ACHN (cell line): Measurements from ENCODE around the gene KCTD15.

ENCODE experiments used
- DNase-seq: peaks from one replicate; pipeline ENCODE4 v3.0.0-alpha.2; 2015
- in situ Hi-C: cut with HindIII; loops from 2 replicates; pipeline ENCODE4 v1.10.0; 2017; ENCODE audit warnings: low sequenced_read_pairs, low pct_ligation_motif_present, low pct_unique_long_range_greater_than_20kb

KCTD15 gene

DNA sequence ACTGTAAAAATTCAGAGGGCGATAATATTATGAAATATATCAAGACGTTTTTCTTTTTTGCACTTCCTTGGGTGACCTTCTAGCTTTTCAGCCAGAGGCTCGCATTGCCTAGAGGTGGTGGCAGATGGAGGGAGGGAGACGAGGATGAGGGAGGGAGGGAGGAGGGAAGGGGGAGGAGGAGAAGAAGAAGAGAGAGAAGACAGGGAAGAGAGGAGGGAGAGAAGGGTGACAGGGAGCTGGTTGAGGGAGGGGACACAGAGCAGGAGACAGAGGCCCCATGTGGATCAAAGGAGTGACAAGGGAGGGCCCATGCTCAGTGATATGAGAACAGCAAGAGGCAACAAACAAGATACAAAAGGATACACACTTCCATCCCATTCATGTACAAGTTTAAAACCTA is 8.0 kb upstream of the KCTD15 start:
- DNase-seq, result no peak
- in situ Hi-C loops, result no loop called here

DNA sequence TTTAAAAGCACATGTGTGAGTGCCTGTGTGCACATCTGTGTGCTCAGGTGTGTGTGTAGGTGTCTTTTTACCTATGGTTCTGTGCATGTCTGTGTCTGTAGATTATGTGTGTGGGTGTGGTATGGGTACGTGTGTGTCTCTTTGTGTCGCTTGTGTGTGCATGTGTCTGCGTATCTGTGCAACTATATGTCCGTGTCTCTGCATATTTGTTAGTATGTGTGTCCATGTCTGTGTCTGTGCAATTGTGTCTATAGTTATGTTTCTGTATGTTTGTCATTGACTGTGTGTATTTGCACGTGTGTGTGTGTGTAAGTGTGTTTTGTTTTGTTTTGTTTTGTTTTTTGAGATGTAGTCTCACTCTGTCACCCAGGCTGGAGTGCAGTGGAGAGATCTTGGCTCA is 7.3 kb upstream of the KCTD15 start:
- in situ Hi-C loops, result no loop called here
- DNase-seq, result no peak

DNA sequence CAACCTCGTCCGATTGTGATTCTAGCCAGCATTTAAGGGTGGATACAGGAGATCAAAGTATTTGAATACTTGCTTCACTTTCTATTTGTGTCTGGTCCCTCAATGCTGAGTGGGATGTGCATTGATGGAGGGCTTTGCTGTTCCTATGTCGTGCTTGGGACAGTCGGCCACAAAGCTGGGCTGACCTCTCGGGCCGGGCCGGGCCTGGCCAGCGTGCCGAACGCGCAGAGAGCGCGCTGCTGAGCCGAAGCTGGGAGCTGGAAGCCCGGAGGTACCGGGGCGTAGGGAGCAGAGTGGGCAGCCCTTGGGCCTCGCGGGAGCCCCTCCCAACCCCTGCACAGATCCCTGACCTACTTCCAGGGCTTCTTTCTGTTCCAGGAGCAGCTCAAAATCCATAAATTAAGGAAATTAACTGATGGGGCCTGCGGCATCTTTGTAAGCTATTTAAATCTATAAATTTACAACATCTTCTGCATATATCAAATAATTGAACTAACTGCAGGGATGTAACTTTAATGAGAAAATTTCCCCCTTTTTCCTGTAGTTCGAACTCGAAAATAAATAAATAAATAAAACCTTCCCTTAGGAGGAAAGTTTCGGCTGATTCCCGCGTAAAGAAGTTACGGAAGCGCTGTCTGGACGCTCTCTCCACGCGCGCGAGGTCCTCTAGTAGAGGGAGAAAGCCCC is 1.8 kb upstream of the KCTD15 start:
- in situ Hi-C loops, result no loop called here
- DNase-seq, result no peak

DNA sequence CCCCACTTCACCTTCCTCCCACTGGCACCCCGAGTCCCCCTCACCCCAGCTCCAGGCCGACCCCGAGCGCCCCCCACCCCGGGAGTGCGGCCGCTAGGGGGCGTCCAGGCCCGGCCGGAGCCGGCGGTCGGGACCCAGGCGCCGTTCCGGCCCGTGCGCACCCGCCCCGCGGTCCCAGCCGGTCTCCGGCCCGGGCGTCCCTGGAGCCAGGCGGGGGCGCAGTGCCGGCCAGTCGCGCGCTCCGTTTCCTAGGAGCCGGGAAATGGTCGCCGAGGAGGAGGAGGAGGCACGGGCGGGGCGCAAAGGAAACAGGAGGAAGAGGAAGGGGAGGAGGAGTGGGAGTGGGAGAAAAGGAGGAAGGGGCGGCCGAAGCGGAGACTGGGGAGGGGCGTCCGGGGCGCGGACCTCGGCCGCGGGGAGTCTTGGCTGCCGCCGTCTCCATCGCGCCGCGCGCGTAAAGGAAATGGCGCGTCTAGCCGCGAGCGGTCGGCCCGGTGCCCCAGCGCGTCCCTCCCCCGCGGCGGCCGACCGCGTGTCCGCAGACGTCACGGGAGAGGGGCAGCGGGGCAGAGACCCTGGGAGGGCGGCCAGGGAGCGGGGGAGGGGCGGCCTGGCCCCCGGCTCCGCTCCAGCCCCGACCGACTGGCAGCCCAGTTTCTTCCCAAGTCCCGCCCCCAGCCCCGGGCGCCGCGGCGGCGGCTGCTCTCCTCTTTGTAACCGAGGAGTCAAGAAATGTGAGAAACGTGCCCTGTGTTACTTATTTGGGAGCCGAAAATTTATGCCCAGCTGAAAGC is 1.1 kb upstream of the KCTD15 start:
- in situ Hi-C loops, result no loop called here
- DNase-seq, result peak; percentile 78

DNA sequence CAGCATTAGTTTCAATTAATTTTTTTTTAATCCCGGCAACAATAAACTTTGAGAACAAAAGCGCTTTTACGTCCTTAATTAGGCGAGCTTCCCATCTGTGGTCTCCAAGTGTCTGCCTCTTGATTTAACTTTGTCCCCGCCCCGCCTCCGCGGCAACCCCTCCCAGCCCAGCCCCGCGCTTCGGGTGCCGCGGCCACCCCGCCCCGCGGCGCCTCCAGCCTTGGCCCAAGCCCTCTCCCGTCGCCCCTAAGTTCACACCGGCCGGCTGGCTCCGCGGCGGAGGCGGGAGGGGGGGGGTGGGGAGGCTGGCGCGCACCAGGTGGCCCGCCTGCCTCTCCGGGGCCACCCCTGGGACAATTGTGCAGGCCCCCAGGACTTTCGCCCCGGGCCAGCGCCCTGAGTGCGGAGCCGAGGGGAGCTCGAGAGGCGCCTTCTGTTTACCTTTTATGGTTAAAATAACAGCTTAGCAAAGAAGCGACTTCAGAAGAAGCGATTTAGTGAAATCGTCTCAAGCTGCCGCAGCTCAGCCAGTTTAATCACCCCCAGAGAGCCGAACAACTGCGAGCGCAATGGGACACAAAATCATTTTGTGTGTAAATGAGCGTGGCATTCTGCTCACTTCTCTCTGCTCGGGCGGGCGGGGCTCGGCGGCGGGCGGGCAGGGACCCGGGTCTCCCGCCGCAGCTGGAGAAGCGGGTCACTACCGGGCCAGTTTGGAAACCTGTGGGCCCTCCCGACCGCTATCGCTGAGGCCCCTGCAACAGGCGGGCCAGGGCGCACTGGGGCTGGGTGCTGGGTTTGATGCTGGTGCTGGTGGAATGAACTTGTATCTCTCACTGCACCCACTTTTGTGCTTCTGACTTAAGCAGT is 1.4 kb downstream of the KCTD15 start:
- DNase-seq, result no peak
- in situ Hi-C loops, result no loop called here

DNA sequence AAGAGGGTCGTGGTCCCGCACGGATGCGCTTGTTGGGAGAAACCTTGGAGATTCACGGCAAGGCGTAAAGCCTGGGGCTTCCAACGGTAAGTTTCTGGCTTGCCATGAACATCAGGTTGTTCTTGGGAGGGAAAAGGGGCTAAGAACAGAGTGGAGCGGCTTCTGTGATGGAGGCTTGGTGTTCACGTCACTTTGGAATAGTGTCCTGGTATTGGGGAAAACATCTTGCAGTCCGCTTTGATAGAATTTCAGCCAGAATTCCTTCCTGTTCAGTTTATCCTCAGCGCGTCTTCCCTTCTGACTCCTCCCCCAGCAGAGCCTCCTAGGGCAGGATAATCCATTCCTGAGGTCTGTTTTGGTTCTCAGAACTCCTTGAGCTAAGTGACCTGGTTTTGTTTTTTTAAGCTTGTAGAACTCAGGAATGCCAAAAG is 2.0 kb downstream of the KCTD15 start:
- DNase-seq, result no peak
- in situ Hi-C loops, result no loop called here

DNA sequence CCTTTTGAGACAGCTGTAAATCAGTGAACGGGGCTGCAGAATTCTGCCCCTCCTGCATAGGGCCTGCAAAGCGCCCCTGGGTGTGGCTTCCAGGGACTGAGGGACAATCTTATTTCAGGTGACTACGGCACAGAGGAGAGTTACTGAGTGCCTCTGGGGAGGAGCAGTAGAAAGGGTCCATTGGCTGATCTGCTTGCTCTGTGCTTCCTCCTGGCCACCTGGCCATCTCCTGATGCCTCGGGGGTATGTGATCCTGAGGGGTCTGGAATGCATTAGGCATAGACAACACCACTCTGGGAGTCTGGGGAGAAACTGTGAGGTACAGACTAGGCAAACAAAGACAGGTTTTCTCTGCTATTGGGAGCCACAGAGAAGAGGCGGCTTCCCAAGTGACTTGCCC is 2.8 kb downstream of the KCTD15 start:
- in situ Hi-C loops, result no loop called here
- DNase-seq, result no peak

DNA sequence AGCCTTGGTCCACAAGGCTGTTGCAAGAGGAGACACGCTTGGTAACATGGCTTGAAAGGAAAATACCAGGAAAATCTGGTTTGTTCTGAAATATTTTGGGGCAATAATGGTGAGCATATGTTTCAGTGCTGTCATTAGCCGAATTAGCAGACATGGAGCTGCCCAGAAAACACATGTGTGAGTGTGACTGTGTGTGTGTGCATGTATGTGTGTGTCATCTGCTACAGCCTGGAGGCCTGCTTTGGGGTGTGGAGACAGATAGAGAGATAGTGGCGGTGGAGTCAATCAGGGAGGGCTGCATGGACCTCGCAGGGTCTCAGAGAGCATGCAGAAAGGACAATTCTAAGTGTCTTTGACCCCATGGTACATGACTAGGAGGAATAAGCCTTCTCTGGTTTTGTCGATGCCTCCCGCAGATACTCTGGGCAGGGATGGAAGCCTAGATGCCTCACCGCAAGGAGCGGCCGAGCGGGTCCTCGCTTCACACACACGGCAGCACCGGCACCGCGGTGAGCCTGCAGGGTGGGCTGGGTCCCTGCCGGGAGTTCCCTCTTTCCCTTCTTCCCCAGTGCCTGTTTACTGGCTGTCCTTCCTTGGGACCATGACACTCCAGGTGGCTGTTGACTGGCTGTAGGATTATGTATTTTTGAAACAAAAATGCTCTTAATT is 3.5 kb downstream of the KCTD15 start:
- in situ Hi-C loops, result no loop called here
- no peak for DNase-seq

DNA sequence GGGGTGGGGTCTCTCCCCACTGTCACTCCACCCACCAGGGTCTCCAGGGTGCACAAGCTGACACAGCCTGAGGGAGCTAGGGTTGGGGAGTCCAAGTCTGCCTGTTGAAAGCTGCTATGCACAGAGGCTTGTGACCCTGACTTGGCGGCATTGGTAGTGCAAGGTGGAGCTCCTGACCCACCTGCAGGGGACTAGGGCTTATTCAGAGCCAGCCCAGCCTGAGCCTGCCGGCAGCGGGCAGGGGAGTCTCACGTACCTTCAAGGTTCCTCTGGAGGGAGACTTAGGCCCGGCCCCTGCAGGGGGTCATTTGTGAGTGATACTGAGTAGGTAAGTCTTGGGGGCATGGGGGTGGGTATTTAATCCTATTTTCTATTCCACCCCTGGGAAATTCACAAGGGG is 4.7 kb downstream of the KCTD15 start:
- DNase-seq, result no peak
- in situ Hi-C loops, result no loop called here

DNA sequence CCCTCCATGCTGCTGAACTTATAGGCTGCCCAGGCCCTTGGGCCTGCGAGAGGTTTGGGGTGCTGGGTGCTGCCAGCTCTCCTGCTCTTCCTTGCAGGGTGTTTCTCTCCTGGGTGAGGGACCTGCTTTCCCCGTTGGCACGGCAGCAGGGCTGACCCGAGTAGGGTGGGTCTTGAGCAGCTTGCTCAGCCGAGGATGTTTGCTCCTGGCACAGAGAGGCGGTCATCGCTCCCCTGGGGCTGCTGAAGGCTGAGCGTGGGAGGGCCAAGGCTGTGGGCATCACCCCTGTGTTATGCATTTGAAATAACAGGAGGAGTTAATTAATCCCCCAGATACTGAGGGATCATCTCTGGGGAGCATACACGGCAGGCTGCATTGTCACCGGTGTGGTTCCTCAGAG is 5.3 kb downstream of the KCTD15 start:
- in situ Hi-C loops, result no loop called here
- no peak for DNase-seq

DNA sequence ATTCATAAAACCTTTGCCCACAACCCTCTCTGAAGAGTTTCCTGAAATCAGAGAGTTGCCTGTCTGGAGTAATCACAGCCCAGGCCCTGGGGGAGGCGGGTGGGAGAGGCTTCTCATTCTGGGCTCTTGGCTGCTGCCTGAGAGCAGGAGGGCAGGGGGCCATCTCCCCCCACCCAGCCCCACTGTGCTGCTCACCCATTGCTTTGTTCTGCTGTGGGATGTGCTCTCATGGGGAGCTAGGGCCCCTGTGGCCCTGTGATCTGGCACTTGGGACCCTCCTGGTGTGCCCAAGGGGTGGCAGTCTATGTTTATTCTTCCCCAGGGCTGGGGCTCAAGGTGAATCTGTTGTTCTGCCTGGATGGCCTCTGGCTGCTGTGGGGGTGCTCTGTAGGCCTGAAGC is 6.1 kb downstream of the KCTD15 start:
- in situ Hi-C loops, result no loop called here
- DNase-seq, result no peak

DNA sequence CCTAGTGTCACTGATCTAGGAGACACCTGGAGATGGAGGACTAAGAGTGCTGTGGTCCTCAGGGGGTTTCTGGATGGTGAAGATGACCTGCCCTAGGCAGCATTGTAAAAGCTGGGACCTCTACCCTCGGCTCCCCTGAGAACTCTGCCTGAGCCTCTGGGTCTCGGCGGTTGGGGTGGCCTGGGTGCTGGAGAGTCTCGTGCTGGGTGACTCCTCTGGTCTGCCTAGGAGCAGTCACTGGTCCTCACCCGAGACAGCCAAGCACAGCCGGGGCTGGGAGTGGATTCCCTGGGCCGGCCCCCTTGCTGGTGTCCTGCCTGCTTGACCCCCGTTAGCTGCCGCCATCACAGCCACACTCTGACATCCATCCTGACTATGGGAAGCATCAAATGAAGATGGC is 6.7 kb downstream of the KCTD15 start:
- in situ Hi-C loops, result no loop called here
- no peak for DNase-seq

DNA sequence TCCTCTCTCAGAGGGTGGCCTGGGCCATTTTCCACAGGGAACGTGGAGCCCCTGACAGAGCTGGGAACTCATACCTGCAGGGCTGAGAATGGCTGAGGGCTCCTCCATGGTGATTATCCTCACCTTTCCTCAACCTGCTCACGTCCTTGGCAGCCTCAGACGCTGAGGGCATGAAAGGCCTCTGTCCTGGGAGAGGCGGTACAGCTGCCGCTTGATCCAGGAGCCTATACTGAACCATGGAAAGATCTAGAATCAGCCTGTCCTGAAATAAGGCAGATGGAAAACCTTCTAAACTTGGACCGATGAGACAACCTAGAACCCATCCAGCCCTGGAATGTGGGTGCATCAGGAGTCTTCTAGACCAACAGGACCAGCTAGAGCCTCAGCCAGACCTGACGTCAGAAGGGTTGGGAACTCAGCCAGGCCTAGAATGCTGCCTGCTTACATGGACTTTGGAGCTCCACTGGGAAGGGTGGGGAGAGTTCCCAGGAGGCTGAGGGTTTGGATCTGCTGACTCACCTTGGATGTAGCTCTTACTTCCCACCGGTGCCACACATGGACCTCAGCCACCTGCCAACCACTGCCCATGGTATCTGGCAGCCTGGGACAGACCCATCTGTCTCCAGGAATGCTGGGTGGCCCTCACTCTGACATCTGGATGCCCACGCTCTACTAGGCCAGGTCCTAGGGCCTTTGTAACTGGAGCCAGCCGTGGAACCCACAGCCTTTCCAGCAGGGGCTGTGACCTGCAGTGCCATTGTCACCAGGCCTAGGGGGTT is 7.5 kb downstream of the KCTD15 start:
- no peak for DNase-seq
- in situ Hi-C loops, result no loop called here

DNA sequence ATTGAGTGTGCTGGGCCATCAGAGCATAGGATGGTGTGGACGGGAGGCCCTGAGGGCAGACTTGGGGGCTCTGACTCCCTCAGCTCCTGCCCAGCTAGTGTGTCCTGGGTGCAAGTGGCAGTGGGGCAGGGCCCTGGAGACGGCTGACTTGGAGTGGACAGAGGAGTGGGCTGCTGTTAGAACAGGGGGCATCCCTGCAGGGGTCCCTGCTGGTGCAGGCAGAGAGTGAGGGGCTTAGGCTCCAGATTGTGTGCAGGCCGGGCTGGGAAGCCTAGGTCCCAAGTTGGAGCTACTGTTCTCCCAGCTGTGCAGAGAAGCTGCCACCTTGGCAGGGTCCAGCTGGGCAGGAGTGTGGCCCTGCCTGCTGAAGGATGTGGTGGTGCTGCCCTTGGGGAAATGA is 8.6 kb downstream of the KCTD15 start:
- in situ Hi-C loops, result no loop called here
- no peak for DNase-seq

DNA sequence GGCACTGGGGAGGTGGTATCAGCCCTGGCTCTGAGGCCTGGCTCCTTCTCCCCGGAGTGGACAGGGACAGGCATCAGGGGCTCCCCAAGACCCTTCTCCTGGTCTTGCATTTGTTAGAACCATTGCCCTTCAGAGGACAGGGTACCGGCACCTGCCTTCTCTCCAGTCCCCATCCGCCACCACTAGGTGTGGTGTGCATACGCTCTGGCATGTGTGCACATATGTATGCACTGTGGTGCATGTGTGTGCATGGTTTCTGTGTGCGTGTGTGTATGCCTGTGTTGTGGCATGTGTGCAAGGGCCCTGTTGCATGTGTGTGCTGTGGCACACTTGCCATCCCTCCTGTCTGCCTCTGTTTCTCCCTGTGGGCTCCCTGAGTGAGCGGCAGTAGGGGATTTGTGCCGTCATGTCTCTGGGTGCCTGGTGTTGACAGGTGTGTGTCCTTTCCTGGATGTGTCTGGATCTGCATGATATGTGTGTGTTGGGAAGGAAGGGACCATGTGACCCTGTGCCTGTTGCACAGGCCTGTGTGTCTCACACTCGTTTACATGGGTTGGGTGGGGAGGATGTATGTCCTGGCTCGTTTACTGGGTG is 9.3 kb downstream of the KCTD15 start:
- in situ Hi-C loops, result no loop called here
- DNase-seq, result no peak

DNA sequence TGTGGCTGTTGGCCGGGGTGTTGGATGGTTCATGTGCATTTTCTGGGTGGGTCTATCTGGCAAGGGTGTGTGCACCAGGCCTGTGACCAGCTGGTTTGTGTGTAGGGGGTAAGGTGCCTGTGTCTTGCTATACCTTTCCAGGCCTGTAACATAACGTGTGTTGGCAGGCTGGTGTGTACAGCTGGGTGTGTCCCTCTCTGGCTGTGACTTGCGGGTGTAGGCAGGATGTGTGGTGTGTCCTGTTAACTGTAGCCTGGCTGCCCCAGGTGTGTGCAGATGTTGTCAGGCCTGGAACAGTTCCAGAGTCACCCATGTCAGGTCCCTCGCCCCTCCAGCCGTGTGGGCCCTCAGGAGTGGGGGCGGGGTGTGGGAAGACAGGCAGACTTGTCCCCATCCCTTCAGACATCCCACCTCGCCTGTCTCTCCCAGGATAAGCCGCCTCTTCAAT is 9.8 kb downstream of the KCTD15 start:
- DNase-seq, result no peak
- in situ Hi-C loops, result no loop called here

DNA sequence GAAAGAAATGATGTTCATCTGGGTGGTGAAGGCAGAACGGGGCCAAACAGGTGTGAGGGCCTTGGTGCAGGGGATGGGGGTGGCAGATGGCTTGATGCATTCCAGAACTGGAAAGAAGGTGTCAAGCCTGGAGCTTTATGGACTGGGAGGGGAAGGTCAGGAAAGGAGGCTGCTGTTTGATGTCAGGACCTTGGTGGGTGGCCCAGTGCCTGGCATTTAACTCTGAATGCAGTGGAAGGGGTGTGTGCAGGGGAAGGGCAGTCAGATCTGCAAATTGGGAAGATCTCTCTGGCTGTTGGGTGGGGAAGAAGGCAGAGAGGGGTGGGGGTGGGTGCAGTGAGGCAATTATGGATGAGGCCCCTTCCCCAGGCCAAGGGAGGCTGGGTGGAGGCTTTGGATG is 11.7 kb downstream of the KCTD15 start:
- in situ Hi-C loops, result no loop called here
- no peak for DNase-seq

DNA sequence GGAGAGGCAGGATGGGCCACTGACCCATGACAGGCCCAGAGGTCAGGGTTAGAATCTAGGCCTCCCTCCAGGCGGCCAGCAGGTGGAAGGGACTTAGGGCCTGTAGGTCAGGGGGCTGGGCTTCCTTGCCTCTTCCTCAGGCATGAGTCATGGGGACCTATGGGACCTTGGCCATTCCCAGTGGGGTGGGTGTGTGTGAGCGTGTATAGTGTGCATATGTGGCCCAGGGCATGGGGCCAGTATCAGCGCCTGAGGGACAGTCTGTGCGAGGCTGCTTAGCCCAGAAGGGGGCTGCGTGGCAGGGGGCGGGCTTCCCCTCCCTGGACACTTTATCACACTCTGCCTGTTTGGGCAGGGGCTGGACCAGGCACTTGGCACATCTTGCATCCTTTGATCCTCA is 13.3 kb downstream of the KCTD15 start:
- no peak for DNase-seq
- in situ Hi-C loops, result no loop called here
